DLD1 (cell line): ENCODE results near the gene LRRK1.

Source experiments
- in situ Hi-C: cut with HindIII; loops from 2 replicates; pipeline ENCODE4 v1.10.0; 2017; ENCODE audit warnings: low sequenced_read_pairs

The LRRK1 gene

GRCh38 chr15:101107101-101107500 is 187.9 kb downstream of the LRRK1 start:
- in situ Hi-C loops: no loop called here

- in situ Hi-C loops: no loop called here
Observed at GRCh38 chr15:101107625-101108460, 188.7 kb downstream of the LRRK1 start.

DNA sequence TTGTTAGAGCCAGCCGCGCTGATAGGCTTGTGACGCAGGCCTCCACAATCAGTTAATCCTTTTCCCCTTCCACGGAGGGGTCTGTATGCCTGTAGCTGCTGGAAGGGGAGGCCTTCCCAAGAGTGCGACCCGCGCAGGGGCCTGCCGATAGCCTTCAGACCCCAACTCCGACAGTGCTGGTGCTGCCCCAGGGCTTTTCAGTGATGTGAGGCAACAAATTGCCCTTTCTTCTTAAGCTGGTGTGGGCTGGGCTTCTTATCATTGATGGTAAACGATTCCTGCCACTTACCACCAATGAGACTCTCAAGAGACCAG is 189.3 kb downstream of the LRRK1 start:
- in situ Hi-C loops: no loop called here

- in situ Hi-C loops: no loop called here
Observed at GRCh38 chr15:101108791-101109190, 189.6 kb downstream of the LRRK1 start.

DNA sequence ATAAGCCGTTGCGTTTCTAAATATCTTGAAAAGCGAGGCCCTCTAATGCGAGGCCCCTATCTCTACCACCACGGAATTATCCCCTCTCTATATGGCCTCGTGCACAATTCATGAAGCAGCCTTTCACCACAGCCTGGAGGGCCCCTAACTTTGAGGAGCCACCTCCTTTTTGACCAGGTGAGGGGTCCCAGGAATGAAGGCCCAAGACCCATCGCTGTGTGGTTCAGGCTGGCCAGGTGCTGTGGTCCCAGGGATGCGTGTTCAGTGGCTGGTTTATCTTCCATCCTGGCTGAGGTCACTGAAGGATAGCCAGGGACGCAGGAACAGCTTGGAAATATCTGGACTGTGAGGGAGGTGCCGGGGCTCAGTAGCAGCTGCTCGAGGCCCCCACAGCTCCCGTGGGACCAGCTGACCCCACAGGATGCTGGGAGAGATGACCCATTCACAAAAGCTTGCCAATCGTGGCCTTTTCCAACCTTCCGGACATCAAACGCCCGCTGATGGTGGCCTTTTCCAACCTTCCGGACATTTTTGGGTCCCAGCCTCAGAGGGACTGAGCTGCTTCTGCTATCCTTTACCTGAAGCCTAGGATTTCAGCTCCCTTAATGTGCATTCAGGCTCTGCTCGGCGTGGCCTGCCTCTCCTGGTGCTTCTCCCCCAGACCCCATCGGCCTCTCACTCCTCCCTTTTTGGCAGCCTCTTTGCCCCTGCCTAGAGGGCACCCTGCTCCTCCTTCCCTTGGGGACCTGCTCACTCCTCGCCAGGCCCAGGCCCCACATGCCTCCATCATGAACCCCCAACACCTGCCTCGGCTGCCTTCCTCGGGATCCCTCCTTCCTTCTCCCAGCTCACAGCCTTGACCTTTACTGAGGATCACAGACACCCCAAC is 191.8 kb downstream of the LRRK1 start:
- in situ Hi-C loops: no loop called here

DNA sequence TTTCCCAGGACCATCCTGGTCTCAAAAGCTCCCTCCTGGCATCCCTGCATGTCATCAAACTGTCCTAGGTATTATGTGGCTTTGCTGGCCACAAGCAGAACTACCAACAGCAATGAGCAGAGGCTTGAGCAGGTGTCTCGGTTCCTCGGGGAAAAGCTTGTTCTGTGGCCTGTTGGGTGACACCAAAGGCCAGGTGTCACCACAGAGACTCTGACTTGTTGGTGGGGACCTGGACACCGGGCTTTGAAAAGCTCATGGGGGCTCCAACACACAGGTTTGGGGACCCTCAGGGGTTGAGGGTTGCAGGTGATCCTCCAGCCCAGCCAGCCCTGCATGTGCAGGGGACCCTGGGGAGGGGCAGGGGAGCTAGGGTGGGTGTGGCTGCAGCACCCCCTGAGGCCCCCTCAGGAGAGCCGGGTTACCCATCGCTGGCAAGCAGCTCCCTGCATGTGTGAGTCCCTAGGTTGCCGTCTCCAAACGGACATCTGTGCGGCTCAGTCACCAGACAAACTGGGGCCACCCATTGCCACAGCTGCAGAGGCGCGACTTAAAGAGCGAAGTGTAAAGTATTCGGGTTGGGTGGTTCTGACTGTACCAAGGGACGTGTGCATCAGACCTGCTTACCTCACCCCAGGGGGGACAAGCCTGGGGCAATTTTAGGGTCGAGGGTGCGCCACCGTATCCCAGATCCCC is 192.6 kb downstream of the LRRK1 start:
- in situ Hi-C loops: no loop called here

DNA sequence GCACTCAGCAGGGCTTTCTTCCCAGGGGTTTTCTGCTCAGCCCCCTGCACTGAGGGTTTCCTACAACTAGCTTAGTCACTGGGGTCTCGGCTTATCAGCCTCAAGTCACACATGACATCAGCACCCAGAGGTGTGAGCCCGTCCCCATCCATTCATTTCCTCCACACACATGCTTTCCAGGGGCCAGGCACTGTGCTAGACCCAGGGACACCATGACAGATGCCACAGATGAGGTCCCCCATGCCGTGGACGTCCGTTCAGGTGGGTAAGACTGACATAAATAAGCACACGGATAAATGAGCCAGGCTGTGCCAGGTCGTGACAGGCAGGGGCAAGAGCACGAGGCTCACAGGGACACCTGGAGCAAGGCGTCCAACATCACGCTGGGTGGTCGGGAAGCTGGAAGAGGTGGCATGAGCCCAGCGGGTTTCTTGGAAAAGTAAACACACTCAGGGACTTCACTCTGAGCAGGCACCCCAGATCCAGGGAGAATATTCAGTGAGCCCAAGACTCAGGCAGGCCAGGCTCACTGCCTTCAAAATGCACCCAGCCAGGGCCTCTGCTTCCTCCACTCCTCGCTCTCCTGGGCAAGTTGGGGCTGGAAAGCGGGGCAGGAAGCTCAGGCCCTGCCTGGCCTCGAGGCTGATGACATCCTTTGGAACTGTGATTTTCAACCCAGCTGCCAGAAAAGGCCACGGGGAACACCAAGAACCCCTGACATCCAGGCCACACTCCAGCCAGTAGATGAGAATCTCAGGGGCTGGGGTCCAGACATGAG is 193.4 kb downstream of the LRRK1 start:
- in situ Hi-C loops: no loop called here

DNA sequence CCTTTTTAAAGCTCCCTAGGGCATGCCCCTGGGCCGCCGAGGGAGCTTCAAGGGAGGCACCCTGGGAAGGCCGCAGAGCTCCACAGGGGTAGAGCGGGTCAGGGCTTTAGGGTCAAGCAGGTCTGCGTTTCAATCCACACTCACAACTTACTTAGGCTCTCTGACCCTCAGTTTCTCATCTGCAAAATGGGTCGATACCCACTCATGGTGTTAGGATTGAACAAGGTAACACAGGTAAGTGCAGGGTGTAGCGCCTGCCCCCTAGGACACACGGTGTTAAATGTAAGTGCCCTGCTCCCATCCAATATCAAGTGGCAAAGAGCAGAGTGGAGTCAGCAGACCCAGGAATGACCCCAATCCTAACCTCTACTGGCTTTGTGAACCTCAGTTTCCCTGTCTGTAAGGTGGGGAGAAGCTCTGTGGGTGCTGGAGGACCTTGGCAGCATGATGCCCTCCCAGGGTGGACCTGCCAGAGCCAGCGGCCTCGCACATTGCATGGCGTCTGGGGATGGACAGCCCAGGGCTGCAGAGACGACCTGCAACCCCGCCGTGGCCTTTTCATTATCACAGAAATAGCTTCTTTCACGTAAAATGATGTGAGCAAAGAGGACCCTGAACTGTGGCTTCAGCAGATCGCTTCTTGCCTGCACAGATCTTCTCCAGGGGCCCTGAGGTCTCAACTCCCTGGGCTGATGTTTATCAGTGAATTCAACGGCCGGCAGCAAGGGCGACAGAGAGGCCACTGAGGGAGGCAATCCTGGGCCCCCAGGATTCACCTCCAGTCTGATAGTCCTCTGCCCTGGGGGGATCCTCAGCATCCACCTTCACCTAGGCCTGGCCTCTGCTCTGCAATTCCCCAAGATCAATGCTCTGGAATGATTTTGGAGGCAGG is 194.2 kb downstream of the LRRK1 start:
- in situ Hi-C loops: no loop called here

- in situ Hi-C loops: no loop called here
Observed at GRCh38 chr15:101114166-101114565, 195.0 kb downstream of the LRRK1 start.

DNA sequence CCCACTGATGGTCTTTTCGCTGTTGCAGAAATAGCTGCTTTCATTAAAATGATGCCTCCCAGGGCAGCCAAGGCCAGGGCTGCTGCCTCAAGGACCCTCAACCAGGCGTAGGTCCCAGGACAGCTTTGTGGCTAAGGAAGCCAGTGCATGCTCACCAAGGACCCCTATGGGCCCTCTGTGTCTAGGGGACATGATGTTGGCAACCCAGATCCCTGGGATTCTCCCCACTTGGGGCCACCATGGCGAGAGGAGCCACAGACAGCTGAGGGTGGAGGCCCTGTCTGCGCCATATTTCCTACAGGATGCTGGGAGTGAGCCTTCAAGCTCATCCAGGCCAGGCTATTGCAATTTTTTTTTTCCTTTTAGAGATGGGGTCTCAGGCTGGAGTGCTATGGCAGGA is 195.5 kb downstream of the LRRK1 start:
- in situ Hi-C loops: no loop called here

DNA sequence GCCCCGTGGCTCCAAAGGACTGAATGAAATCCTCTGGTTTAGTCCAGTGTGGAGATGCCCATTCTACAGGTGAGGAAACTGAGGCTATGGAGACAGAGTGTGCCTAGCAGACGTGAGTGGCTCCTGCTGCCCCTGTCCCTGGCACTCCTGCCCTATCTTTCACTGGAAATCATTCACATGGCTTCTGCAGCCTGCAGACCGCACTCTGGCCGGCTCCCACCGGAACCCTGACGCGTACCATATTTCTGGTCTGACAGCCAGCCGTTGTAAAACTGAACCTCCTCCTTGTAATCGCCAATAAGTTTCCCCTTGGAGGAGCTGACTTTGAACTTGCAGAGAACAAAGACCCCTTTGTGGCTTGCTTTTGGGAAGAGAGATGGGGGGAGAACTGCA is 196.2 kb downstream of the LRRK1 start:
- in situ Hi-C loops: no loop called here

DNA sequence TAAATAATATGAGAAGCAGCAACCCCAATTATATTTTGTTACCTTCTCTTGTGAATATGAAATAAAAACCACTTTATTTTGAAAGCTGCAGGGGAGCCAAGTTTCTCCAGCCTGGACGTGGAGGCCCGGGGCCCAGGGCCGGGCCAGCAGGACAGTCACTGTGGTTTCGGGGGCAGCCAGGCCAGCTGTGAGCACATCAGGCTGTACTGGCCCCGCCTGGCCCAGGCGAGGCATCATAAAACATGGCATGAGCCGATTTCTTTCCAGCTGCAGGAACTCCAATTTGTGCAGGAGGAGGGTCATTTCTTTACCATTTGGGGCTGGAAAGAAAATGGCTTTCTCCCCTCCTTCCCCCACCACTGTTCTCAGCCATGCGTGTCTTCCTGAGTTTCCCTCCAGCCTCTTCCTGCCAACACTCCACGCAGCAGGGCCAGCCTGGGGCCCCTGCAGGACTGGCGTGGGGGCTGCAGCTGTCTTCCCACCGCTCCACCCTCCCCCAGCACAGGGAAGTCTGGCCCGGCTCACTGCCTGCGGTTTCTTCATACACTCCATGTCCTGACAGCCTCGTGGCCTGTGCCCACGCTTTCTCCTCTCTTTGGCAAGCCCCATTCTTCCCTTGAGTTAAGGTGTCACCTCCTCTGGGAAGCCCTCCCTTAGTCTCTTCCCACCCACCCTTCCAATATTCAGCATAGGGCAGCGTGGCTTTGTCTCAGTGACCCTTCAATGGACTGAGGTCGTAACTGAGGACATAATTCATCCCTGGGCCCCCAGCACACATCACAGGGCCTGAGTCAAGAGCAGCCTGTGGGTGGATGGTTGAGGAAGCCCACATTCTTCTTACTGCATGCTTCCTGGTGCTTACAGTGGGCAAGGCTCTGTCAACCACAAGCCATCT is 196.9 kb downstream of the LRRK1 start:
- in situ Hi-C loops: no loop called here

- in situ Hi-C loops: no loop called here
Observed at GRCh38 chr15:101116681-101116976, 197.5 kb downstream of the LRRK1 start.

DNA sequence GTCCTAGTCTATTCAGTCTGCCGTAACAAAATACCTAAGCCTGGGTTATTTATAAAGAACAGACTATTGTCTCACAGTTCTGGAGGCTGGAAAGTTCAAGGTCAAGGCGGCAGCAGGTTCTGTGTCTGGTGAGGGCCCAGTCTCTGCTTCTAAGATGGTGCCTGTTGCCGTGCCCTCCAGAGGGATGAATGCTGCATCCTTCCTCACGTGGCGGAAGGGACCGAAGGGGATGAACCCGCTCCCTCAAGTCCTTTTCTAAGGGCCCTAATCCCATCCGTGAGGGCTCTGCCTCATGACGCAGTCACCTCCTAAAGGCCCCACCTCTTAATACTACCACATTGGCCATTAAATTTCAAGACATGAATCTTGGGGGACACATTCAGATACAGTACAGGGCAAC is 199.0 kb downstream of the LRRK1 start:
- in situ Hi-C loops: no loop called here

DNA sequence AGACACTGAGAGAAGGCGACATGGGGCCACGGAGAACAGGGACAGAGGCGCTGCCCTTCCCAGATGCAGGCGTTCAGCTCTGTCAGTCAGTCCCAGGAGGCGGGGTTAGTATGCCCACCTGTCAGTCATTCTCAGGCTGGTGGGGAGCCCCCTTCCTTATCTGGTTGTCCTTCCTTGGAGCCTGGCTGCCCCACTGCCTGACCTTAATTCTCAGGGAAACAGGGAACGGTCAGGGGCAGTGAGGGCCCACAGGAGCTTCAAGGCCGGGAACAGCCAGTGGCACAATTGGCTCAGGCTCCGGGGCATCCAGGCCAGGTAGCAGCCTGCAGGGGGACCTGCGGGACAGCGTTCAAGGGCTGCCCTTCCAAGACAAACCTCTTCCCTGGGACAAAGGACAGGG is 199.5 kb downstream of the LRRK1 start:
- in situ Hi-C loops: no loop called here

GRCh38 chr15:101119181-101119580 is 200.0 kb downstream of the LRRK1 start:
- in situ Hi-C loops: no loop called here
